D721Med (cell line): Measurements from ENCODE around the gene TGFBI.
"Not testable (repeated sequence)": the region's sequence is repeated elsewhere in the genome, so short reads cannot be mapped to it uniquely, and the experiment has no call there.

ENCODE experiments used
- DNase-seq: peaks from one replicate; pipeline ENCODE4 v3.0.0; 2011; ENCODE audit warnings: low spot score; ENCODE audit not compliant: insufficient read length
- FAIRE-seq: peaks from 2 replicates; lab custom pipeline; 2011; peaks lifted over from hg19 to GRCh38; lab: Jason Lieb, UNC
- CTCF ChIP-seq: IDR thresholded peaks from 2 replicates; pipeline ENCODE4 v1.5.1; 2012; ENCODE audit warnings: mild to moderate bottlenecking, control low read depth; ENCODE audit not compliant: insufficient read depth; ENCODE audit errors: missing control alignments

The TGFBI gene

GRCh38 chr5:136043968-136044610, 15.3 kb downstream of the TGFBI start:
- TF ChIP-seq CTCF: no peak
- FAIRE-seq (no peak), DNase-seq (no peak)

GRCh38 chr5:136045026-136045425, 16.2 kb downstream of the TGFBI start:
- not testable (repeated sequence) for FAIRE-seq, DNase-seq

- no peak for TF ChIP-seq CTCF
- no peak for FAIRE-seq
Measured at GRCh38 chr5:136046246-136046645, 17.5 kb downstream of the TGFBI start.

GRCh38 chr5:136047858-136048257, 19.1 kb downstream of the TGFBI start:
- DNase-seq (no peak), FAIRE-seq (no peak)
- TF ChIP-seq CTCF: no peak

More at GRCh38 chr5:136046246-136046645, 17.5 kb downstream of the TGFBI start:
- no peak for DNase-seq

- DNase-seq (no peak), FAIRE-seq (no peak)
- no peak for TF ChIP-seq CTCF
Measured at GRCh38 chr5:136048966-136049365, 20.2 kb downstream of the TGFBI start.

GRCh38 chr5:136051486-136052220, 22.9 kb downstream of the TGFBI start:
- TF ChIP-seq CTCF: no peak
- no peak for FAIRE-seq
- no peak for DNase-seq

- DNase-seq: no peak
- FAIRE-seq: no peak
- TF ChIP-seq CTCF: no peak
Measured at GRCh38 chr5:136052692-136053335, 24.0 kb downstream of the TGFBI start.
